ENCODE measurements around the gene TUBGCP2. TPM values are rescaled to one million over a fixed set of nuclear protein-coding genes. Genes with fewer than 3 reads are reported as not detected.

TUBGCP2 gene
- total and polyA plus RNA-seq, 2 of the 13 experiments (the other 11 are each of a cell fraction or from before 2014, with no cell fraction given): 21.3 to 34.5 TPM

DNA sequence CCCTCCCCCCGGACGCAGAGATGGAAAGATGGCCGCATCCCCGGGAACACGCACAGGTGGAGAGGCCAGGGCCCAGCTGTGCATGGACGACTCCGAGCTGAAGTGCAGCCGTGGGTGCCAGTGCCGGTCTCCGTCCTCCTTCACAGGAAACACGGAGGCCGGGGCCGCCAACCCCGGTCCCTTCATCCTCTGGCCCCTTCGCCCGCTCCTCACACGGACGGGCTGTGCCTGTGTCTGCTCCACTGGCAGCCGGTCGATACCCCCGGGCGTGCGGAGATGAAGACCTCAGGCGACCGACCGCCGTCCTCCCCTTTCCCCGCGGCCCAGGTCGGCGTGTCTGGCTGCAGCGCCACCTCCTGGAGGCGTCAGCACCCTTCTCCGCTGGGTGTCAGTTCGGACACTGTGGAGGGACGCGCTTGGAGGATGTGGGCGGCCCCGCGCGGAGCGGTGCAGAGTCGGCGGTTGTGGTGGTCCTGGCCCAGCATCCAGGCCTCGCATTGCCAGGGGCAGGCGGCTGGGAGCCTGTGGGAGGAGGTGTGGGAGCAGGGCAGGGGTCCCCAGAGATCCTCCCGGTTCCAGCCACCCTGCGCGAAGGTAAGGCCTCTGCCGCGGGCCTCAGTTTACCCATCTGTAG lies 9.9 kb upstream of the TUBGCP2 start (continued):
- TF ChIP-seq MEIS1 (CRISPR knock-in tag; IDR thresholded peaks at IDR 0.05; ENCODE audit: borderline replicate concordance) (no peak), HCFC1 (IDR thresholded peaks at IDR 0.05; ENCODE audit: low read depth, low read length) (no peak), SMARCE1 (IDR thresholded peaks at IDR 0.05; ENCODE audit: borderline replicate concordance) (no peak), SETDB1 (CRISPR knock-in tag; IDR thresholded peaks at IDR 0.05; ENCODE audit: borderline replicate concordance) (no peak), ZIK1 (CRISPR knock-in tag; IDR thresholded peaks at IDR 0.05; ENCODE audit: borderline replicate concordance, low read depth) (no peak), ZNF563 (CRISPR knock-in tag; IDR thresholded peaks at IDR 0.05) (peak; percentile 48; the same call in 1 of the 2 replicates), NCOR1 (IDR thresholded peaks at IDR 0.05; ENCODE audit: borderline replicate concordance, low read length) (no peak), POLR2A (IDR thresholded peaks at IDR 0.05; ENCODE audit: insufficient read depth in 1 of 2, low read depth in 2 of 2, low read length in 2 of 2) (no peak), RFX1 (IDR thresholded peaks at IDR 0.05) (no peak), TEAD3 (CRISPR knock-in tag; optimal IDR thresholded peaks at IDR 0.05; ENCODE audit: borderline replicate concordance) (peak; percentile 22), TFAP4 (IDR thresholded peaks at IDR 0.05; ENCODE audit: borderline replicate concordance, low read depth) (peak; percentile 31; the same call in 1 of the 2 replicates), ZNF772 (CRISPR knock-in tag; IDR thresholded peaks at IDR 0.05) (0 out of 2 replicates have a peak, but pooled peaks have one; percentile 39), FOXA3 (CRISPR knock-in tag; IDR thresholded peaks at IDR 0.05) (peak; percentile 25; the same call in 1 of the 2 replicates), MATR3 (CRISPR knock-in tag; IDR thresholded peaks at IDR 0.05) (no peak)
- TF ChIP-seq, protein P1, sequence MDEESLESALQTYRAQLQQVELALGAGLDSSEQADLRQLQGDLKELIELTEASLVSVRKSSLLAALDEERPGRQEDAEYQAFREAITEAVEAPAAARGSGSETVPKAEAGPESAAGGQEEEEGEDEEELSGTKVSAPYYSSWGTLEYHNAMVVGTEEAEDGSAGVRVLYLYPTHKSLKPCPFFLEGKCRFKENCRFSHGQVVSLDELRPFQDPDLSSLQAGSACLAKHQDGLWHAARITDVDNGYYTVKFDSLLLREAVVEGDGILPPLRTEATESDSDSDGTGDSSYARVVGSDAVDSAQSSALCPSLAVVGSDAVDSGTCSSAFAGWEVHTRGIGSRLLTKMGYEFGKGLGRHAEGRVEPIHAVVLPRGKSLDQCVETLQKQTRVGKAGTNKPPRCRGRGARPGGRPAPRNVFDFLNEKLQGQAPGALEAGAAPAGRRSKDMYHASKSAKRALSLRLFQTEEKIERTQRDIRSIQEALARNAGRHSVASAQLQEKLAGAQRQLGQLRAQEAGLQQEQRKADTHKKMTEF (CRISPR knock-in tag; IDR thresholded peaks at IDR 0.05): peak; percentile 70; the same call in 1 of the 2 replicates
- TF ChIP-seq, protein P2, sequence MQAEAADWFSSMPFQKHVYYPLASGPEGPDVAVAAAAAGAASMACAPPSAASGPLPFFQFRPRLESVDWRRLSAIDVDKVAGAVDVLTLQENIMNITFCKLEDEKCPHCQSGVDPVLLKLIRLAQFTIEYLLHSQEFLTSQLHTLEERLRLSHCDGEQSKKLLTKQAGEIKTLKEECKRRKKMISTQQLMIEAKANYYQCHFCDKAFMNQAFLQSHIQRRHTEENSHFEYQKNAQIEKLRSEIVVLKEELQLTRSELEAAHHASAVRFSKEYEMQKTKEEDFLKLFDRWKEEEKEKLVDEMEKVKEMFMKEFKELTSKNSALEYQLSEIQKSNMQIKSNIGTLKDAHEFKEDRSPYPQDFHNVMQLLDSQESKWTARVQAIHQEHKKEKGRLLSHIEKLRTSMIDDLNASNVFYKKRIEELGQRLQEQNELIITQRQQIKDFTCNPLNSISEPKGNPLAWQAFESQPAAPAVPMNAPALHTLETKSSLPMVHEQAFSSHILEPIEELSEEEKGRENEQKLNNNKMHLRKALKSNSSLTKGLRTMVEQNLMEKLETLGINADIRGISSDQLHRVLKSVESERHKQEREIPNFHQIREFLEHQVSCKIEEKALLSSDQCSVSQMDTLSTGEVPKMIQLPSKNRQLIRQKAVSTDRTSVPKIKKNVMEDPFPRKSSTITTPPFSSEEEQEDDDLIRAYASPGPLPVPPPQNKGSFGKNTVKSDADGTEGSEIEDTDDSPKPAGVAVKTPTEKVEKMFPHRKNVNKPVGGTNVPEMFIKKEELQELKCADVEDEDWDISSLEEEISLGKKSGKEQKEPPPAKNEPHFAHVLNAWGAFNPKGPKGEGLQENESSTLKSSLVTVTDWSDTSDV (CRISPR knock-in tag; IDR thresholded peaks at IDR 0.05): no peak
- TF ChIP-seq, protein P3, sequence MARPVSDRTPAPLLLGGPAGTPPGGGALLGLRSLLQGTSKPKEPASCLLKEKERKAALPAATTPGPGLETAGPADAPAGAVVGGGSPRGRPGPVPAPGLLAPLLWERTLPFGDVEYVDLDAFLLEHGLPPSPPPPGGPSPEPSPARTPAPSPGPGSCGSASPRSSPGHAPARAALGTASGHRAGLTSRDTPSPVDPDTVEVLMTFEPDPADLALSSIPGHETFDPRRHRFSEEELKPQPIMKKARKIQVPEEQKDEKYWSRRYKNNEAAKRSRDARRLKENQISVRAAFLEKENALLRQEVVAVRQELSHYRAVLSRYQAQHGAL (CRISPR knock-in tag; IDR thresholded peaks at IDR 0.05; ENCODE audit: not compliant biosample characterization): no peak
- TF ChIP-seq, protein P4, sequence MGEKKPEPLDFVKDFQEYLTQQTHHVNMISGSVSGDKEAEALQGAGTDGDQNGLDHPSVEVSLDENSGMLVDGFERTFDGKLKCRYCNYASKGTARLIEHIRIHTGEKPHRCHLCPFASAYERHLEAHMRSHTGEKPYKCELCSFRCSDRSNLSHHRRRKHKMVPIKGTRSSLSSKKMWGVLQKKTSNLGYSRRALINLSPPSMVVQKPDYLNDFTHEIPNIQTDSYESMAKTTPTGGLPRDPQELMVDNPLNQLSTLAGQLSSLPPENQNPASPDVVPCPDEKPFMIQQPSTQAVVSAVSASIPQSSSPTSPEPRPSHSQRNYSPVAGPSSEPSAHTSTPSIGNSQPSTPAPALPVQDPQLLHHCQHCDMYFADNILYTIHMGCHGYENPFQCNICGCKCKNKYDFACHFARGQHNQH (CRISPR knock-in tag; IDR thresholded peaks at IDR 0.05): peak; percentile 30; the same call in 1 of the 2 replicates
- TF ChIP-seq, protein P5, sequence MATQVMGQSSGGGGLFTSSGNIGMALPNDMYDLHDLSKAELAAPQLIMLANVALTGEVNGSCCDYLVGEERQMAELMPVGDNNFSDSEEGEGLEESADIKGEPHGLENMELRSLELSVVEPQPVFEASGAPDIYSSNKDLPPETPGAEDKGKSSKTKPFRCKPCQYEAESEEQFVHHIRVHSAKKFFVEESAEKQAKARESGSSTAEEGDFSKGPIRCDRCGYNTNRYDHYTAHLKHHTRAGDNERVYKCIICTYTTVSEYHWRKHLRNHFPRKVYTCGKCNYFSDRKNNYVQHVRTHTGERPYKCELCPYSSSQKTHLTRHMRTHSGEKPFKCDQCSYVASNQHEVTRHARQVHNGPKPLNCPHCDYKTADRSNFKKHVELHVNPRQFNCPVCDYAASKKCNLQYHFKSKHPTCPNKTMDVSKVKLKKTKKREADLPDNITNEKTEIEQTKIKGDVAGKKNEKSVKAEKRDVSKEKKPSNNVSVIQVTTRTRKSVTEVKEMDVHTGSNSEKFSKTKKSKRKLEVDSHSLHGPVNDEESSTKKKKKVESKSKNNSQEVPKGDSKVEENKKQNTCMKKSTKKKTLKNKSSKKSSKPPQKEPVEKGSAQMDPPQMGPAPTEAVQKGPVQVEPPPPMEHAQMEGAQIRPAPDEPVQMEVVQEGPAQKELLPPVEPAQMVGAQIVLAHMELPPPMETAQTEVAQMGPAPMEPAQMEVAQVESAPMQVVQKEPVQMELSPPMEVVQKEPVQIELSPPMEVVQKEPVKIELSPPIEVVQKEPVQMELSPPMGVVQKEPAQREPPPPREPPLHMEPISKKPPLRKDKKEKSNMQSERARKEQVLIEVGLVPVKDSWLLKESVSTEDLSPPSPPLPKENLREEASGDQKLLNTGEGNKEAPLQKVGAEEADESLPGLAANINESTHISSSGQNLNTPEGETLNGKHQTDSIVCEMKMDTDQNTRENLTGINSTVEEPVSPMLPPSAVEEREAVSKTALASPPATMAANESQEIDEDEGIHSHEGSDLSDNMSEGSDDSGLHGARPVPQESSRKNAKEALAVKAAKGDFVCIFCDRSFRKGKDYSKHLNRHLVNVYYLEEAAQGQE (IDR thresholded peaks at IDR 0.05; ENCODE audit: borderline replicate concordance in 1 of 2, low read depth in 1 of 2, low read length in 2 of 2): no peak
